ENCODE results near the gene RCL1. TPM values are rescaled to one million over a fixed set of nuclear protein-coding genes. Genes with fewer than 3 reads are reported as not detected.
"Not testable (repeated sequence)": the region's sequence is repeated elsewhere in the genome, so short reads cannot be mapped to it uniquely, and the experiment has no call there.

Gene RCL1, protein sequence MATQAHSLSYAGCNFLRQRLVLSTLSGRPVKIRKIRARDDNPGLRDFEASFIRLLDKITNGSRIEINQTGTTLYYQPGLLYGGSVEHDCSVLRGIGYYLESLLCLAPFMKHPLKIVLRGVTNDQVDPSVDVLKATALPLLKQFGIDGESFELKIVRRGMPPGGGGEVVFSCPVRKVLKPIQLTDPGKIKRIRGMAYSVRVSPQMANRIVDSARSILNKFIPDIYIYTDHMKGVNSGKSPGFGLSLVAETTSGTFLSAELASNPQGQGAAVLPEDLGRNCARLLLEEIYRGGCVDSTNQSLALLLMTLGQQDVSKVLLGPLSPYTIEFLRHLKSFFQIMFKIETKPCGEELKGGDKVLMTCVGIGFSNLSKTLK
- 10 to 100 TPM; 18.6 to 31.9 TPM for total RNA-seq

- H3K9me3 Mint-ChIP-seq: no peaks in the 10 kb centered on the region
- H3K36me3 Mint-ChIP-seq: no peaks in the 10 kb centered on the region
- H3K27ac Mint-ChIP-seq: peak within 1 kb of the TSS; percentile 82 to 84
- peak within 1 kb of the TSS; percentile 96 for H3K4me3 Mint-ChIP-seq
- H3K4me1 Mint-ChIP-seq (ENCODE audit: low read depth in 2 of 2): peaks cover 23 to 26% of the 10 kb centered on the region in 2 donors
- peak; percentile 98 to 99 for ATAC-seq
- DNase-seq (ENCODE audit: low spot score): peak; percentile 98
- H3K27me3 Mint-ChIP-seq: peaks cover 2 to 5% of the 10 kb centered on the region in 2 donors
Measured at GRCh38 chr9:4792572-4793458, at the start of gene RCL1. Gene RCL1, plus strand, starts transcription at chr9:4792944. Its CDS starts 148 bp downstream, at chr9:4793092.

DNA sequence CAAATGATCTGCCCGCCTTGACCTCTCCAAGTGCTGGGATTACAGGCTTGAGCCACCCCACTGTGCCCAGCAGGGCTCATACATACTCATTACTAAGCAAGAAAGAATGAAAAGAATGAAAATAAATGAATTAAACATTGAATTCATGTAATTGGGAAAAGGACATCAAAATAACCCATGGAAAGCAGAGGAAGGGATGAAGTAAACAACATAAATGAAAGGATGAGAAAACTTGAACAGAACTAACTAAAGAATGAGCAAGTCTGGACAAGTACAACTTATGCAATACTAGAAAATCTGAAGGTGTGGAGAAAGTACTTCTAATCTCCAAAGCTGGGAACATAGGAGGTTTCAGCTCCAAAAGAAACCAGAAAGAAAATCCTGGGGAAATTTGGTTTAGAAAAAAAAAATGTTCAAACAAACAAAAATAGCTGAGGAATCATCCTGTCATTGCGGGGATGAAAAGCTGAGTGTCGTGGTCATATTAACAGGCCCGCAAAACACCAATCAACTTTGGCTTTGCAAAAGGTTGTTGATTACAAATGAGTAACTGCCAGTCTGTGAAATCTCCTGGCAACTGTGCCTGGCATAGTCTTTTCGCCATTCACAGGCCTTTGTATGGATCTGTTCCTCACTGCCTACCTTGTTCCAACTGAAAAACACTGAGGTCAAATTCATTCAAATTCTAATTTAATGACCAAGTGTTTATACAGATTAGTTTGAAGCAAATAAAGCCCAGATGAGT is 49.4 kb upstream of the RCL1 start:
- Mint-ChIP-seq H3K27me3 (no peaks in the 10 kb centered on the region), H3K4me3 (no peak overlapping the region), H3K4me1 (ENCODE audit: low read depth in 2 of 2) (peaks cover 26 to 28% of the 10 kb centered on the region in 2 donors), H3K36me3 (peaks cover 6% of the 10 kb centered on the region), H3K9me3 (no peaks in the 10 kb centered on the region), H3K27ac (no peak overlapping the region)
- no peak for ATAC-seq
- no peak for DNase-seq (ENCODE audit: low spot score)

DNA sequence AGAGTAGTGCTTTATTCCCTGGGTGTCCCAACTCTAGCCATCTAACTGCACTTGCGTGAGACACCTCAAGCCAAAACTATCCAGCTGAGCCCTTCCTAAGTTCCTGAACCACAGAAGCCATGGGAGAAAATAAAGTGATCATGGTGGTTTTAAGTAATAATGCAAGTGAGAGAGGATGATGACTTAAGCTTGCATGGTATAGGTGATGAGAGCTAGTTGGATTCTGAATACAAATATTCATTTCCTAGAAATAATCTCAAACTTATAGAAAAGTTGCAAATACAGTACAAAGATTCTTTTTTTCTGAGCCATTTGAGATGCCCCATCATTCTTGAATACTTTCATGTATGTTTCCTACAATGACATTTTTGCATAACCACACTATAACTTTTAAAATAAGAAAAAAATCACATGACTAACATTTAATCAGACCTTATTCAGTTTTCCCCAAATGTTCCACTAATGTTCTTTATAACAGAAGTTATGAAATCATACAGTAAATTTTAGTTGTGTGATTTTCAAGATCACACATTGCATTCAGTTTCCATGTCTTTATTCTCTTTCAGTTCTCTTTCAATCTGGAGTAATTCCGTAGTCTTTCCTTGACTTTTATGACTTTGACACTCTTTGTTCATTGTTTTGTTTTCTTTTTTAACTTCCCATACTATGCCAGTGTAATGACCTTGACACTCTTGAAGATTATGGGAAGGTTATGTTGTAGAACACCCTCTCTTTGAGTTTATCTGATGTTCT is 46.3 kb upstream of the RCL1 start:
- peaks cover 0 to 6% of the 10 kb centered on the region in 2 donors for H3K27me3 Mint-ChIP-seq
- no peaks in the 10 kb centered on the region for H3K9me3 Mint-ChIP-seq
- ATAC-seq (peak in 1 of 2 donors; percentile 32), DNase-seq (ENCODE audit: low spot score) (no peak)
- H3K36me3 Mint-ChIP-seq: no peaks in the 10 kb centered on the region
- peaks cover 12 to 13% of the 10 kb centered on the region in 2 donors for H3K4me1 Mint-ChIP-seq (ENCODE audit: low read depth in 2 of 2)
- H3K27ac Mint-ChIP-seq: peak overlapping the region in 1 of 2 donors; percentile 1
- H3K4me3 Mint-ChIP-seq: no peak overlapping the region

DNA sequence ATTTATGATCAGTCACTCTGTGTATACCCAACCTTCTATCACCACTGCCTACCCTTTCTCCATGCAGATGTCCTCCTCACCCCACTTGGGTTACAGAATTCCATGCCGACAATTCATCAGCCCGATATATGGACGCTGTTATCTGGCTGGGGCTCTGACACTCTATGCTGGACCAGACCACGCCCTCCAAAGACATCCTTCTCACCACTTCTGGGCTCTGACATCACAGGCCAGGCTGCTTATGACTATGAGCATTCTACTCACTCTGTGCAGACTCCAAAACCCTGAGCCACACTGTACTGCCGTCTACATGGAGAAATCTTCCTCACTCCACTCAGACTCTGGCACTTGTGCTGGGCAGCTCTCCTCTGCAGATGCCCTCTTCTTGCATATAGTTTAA is 44.1 kb upstream of the RCL1 start:
- H3K4me1 Mint-ChIP-seq (ENCODE audit: low read depth in 2 of 2): peaks cover 6 to 9% of the 10 kb centered on the region in 2 donors
- no peaks in the 10 kb centered on the region for H3K9me3 Mint-ChIP-seq
- ATAC-seq (peak; percentile 45 to 52), DNase-seq (ENCODE audit: low spot score) (no peak)
- H3K36me3 Mint-ChIP-seq: no peaks in the 10 kb centered on the region
- no peak overlapping the region for H3K4me3 Mint-ChIP-seq
- peaks cover 0 to 8% of the 10 kb centered on the region in 2 donors for H3K27me3 Mint-ChIP-seq
- H3K27ac Mint-ChIP-seq: no peak overlapping the region

DNA sequence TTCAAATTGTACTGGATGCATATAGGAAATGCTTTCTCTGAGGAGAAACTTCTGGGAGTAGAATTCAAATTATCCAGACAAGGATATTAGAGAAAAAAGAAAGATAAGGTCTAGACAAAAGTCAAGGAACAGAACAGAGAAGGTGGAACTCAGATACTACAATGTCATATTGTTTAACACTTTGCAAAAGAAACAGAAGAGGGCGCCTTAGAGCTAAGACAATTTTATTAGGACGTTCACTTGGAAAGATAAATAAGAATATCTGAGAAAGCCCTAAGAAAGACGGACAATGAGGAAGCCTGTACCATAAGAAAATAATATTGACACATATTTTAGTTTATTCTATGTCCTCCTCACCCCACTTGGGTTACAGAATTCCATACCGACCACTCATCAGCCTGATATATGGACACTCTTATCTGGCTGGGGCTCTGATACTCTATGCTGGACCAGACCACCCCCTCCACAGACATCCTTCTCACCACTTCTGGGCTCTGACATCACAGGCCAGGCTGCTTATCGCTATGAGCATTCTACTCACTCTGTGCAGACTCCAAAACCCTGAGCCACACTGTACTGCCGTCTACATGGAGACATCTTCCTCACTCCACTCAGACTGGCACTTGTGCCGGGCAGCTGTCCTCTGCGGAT is 42.6 kb upstream of the RCL1 start:
- ATAC-seq (peak in 1 of 2 donors; percentile 40), DNase-seq (ENCODE audit: low spot score) (no peak)
- Mint-ChIP-seq H3K27me3 (peaks cover 0 to 8% of the 10 kb centered on the region in 2 donors), H3K27ac (no peak overlapping the region), H3K4me3 (no peak overlapping the region), H3K9me3 (no peaks in the 10 kb centered on the region), H3K4me1 (ENCODE audit: low read depth in 2 of 2) (peaks cover 3 to 6% of the 10 kb centered on the region in 2 donors), H3K36me3 (no peaks in the 10 kb centered on the region)

DNA sequence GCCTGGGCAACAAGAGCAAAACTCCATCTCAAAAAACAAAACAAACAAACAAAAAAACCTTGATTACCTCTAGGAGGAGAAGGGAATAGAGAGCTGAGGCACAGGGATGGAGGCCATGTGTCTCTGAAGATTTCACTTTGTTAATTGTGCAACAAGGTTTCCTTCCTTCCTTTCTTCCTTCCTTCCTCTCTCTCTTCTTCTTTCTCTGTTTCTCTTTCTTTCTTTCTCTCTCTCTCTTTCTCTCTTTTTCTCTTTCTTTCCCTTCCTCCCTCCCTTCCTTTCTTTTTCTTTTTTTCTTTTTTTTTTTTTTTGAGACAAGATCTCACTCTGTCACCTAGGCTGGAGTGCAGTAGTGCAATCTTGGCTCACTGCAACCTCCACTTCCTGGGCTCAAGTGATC is 38.2 kb upstream of the RCL1 start:
- not testable (repeated sequence) for H3K36me3 Mint-ChIP-seq; H3K27ac Mint-ChIP-seq; H3K4me3 Mint-ChIP-seq; H3K9me3 Mint-ChIP-seq; H3K4me1 Mint-ChIP-seq (ENCODE audit: low read depth in 2 of 2); H3K27me3 Mint-ChIP-seq; ATAC-seq; DNase-seq (ENCODE audit: low spot score)

DNA sequence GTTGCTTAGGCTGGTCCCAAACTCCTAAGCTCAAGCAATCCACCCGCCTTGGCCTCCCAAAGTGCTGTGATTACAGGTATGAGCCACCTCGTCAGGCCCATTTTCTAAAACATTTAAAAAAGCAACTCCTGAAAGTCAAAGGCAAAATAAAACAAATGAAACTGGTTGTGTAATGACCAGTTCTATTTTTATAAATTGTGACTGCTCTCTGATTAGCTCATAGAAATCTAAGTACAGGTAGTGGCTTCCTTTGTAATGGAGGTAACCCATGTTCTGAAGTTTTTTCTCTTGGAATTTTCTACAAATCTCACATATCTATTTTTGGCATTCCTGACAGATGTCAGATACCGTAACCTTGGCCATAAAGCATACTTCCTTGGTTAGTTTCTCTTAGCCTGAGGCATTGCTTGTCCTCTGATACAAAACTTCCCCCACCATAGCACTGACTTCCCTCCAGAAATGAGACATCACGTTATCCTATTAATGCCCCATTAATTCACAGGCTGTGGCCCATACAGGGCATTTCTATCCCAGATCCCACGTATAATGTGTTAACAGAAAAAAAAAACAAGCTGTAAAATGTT is 37.6 kb upstream of the RCL1 start:
- peaks cover 3 to 6% of the 10 kb centered on the region in 2 donors for H3K4me1 Mint-ChIP-seq (ENCODE audit: low read depth in 2 of 2)
- no peak overlapping the region for H3K4me3 Mint-ChIP-seq
- H3K27ac Mint-ChIP-seq: no peak overlapping the region
- no peaks in the 10 kb centered on the region for H3K9me3 Mint-ChIP-seq
- DNase-seq (ENCODE audit: low spot score) (no peak), ATAC-seq (no peak)
- H3K27me3 Mint-ChIP-seq: peaks cover 0 to 5% of the 10 kb centered on the region in 2 donors
- no peaks in the 10 kb centered on the region for H3K36me3 Mint-ChIP-seq

DNA sequence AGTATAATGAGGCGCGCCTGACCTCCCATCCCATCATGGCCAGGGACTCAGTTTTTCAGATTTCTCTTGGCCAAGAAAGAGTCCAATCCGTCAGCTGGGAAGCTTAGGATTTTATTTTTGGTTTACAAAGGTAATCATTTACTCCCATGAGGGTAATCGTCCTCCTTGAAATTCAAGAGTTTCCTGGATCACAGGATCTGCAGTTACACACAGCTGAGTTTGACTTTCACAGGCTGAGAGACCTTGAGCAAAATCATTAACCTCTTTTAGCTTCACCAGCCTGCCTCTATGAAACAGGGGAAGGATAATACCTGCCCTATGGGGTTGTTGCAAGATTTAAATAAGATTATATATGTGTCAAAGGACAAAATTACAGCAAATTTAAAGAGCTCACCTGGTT is 36.3 kb upstream of the RCL1 start:
- H3K36me3 Mint-ChIP-seq: no peaks in the 10 kb centered on the region
- no peak overlapping the region for H3K27ac Mint-ChIP-seq
- peaks cover 0 to 4% of the 10 kb centered on the region in 2 donors for H3K27me3 Mint-ChIP-seq
- DNase-seq (ENCODE audit: low spot score) (no peak), ATAC-seq (no peak)
- no peak overlapping the region for H3K4me3 Mint-ChIP-seq
- H3K9me3 Mint-ChIP-seq: no peaks in the 10 kb centered on the region
- peaks cover 5 to 6% of the 10 kb centered on the region in 2 donors for H3K4me1 Mint-ChIP-seq (ENCODE audit: low read depth in 2 of 2)

GRCh38 chr9:4760122-4760521 is 32.6 kb upstream of the RCL1 start:
- Mint-ChIP-seq H3K4me3 (no peak overlapping the region), H3K27ac (no peak overlapping the region), H3K36me3 (no peaks in the 10 kb centered on the region), H3K4me1 (ENCODE audit: low read depth in 2 of 2) (peaks cover 16 to 20% of the 10 kb centered on the region in 2 donors), H3K9me3 (no peaks in the 10 kb centered on the region), H3K27me3 (peaks cover 0 to 7% of the 10 kb centered on the region in 2 donors)
- ATAC-seq (no peak), DNase-seq (ENCODE audit: low spot score) (no peak)

DNA sequence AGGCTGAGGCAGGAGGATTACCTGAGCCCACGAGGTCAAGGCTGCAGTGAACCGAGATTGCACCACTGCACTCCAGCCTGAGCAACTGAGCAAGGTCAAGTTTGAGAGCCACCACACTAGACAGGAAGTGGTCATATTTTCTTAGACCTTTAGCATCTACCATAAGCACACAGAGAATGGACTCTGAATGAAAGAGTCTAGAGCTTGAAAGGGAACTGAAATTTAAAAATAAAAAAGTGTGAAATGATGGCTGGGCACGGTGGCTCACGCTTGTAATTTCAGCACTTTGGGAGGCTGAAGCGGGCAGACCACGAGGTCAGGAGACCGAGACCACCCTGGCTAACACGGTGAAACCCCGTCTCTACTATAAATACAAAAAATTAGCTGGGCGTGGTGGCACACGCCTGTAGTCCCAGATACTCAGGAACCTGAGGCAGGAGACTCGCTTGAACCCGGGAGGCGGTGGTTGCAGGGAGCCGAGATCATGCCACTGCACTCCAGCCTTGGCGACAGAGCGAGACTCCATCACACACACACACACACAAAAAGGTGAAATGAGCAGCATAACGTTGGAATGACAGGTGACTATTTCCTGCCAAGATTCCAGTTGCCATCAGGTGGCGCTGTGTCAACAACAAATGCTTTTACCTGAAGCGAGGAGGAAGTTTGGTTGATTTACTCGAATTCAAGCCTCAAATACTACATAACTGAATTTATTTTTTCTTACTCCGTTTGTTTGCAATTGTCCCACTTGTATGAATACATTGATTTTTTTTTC is 30.4 kb upstream of the RCL1 start:
- peak; percentile 72 for DNase-seq (ENCODE audit: low spot score)
- peak overlapping the region; percentile 77 for H3K4me3 Mint-ChIP-seq
- H3K9me3 Mint-ChIP-seq: no peaks in the 10 kb centered on the region
- ATAC-seq: peak; percentile 54 to 76
- H3K36me3 Mint-ChIP-seq: no peaks in the 10 kb centered on the region
- H3K4me1 Mint-ChIP-seq (ENCODE audit: low read depth in 2 of 2): peaks cover 16 to 20% of the 10 kb centered on the region in 2 donors
- peaks cover 0 to 7% of the 10 kb centered on the region in 2 donors for H3K27me3 Mint-ChIP-seq
- H3K27ac Mint-ChIP-seq: peak overlapping the region; percentile 51 to 71

GRCh38 chr9:4762886-4763541 is 29.7 kb upstream of the RCL1 start:
- H3K9me3 Mint-ChIP-seq: no peaks in the 10 kb centered on the region
- peak; percentile 35 to 43 for ATAC-seq
- H3K27ac Mint-ChIP-seq: peak overlapping the region; percentile 51 to 71
- peaks cover 0 to 7% of the 10 kb centered on the region in 2 donors for H3K27me3 Mint-ChIP-seq
- peak overlapping the region; percentile 77 for H3K4me3 Mint-ChIP-seq
- no peaks in the 10 kb centered on the region for H3K36me3 Mint-ChIP-seq
- H3K4me1 Mint-ChIP-seq (ENCODE audit: low read depth in 2 of 2): peaks cover 16 to 20% of the 10 kb centered on the region in 2 donors
- DNase-seq (ENCODE audit: low spot score): no peak

Measured in natural killer cell treated with Interleukin-12 subunit alpha and Interleukin-12 subunit beta and Interleukin-15 and Interleukin-18, amount 100 ng/mL, for 72 hours (primary cell).